GM21367 (cell line): ENCODE results near the gene GDPGP1.

Experiments used
- ATAC-seq: cut with Tn5 transposase; IDR thresholded peaks from one replicate; pipeline ENCODE4 v1.9.1; 2021; ENCODE audit not compliant: unreplicated experiment

Gene GDPGP1

GRCh38 chr15:90203922-90204321 is 30.1 kb upstream of the GDPGP1 start:
- no peak for ATAC-seq

GRCh38 chr15:90205050-90205848 is 28.8 kb upstream of the GDPGP1 start:
- no peak for ATAC-seq

DNA sequence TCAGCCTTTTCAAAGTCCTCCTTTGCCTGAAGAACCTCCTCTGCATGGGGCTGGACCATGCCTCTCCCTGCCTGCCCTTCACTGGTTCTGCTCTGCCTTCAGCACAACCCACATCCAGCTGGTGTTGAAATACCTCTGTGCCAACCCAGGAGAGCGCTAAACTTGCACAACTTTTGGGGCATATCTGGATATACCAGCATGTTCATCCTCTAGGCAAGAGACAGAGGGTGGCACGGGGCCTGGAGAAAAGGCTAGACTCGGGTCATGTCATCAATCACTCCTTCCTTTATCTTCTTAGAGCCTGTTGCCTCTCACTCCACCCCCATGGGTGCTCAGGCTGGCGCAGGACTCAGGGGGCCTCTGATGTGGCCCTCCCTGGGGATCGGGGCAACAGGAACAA is 28.1 kb upstream of the GDPGP1 start:
- no peak for ATAC-seq

GRCh38 chr15:90207252-90207651 is 26.8 kb upstream of the GDPGP1 start:
- ATAC-seq = no peak

GRCh38 chr15:90208356-90208755 is 25.7 kb upstream of the GDPGP1 start:
- no peak for ATAC-seq

- ATAC-seq = no peak
These were observed 24.4 kb upstream of the GDPGP1 start for GRCh38 chr15:90209591-90209990.

- ATAC-seq = no peak
These were observed 23.4 kb upstream of the GDPGP1 start for GRCh38 chr15:90210593-90210992.

DNA sequence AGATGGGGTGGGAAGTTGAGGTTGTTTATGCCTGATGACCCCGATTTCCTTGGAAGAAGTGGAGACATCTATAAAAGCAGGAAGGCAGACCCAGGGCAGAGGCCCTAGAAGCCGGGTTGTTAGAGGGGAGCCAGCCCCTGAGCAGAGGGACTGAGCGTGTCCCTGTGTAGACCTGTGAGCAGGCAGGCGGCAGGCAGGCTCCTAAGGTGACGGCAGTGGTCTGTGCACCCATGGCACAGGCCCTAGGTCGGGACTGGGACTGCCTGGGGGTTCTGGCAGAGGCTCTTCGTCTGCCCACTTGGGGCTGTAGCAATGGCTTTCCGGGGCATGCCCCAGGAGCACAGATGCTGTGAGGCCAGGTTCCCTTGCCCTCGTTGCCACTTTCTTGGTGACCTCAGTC is 23.0 kb upstream of the GDPGP1 start:
- no peak for ATAC-seq

- no peak for ATAC-seq
These were observed 22.4 kb upstream of the GDPGP1 start for GRCh38 chr15:90211440-90212143.

- no peak for ATAC-seq
These were observed 21.5 kb upstream of the GDPGP1 start for GRCh38 chr15:90212221-90213098.

GRCh38 chr15:90213122-90213817 is 20.7 kb upstream of the GDPGP1 start:
- no peak for ATAC-seq

DNA sequence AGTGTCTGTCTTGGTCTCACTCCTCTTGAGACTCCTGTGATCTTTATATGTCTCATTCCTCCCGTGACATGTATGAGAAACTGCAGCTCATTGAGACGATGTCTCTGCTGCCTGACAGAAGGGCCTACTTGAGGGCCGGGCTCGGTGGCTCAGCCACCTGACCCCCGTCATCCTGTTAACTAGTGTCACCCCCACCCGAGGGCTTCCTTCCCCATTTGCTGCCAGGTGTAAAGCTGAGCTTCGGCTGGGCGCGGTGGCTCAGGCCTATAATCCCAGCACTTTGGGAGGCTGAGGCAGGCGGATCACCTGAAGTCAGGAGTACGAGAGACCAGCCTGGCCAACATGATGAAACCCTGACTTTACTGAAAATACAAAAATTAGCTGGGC is 20.2 kb upstream of the GDPGP1 start:
- ATAC-seq = no peak

GRCh38 chr15:90214553-90215196 is 19.3 kb upstream of the GDPGP1 start:
- ATAC-seq = no peak

DNA sequence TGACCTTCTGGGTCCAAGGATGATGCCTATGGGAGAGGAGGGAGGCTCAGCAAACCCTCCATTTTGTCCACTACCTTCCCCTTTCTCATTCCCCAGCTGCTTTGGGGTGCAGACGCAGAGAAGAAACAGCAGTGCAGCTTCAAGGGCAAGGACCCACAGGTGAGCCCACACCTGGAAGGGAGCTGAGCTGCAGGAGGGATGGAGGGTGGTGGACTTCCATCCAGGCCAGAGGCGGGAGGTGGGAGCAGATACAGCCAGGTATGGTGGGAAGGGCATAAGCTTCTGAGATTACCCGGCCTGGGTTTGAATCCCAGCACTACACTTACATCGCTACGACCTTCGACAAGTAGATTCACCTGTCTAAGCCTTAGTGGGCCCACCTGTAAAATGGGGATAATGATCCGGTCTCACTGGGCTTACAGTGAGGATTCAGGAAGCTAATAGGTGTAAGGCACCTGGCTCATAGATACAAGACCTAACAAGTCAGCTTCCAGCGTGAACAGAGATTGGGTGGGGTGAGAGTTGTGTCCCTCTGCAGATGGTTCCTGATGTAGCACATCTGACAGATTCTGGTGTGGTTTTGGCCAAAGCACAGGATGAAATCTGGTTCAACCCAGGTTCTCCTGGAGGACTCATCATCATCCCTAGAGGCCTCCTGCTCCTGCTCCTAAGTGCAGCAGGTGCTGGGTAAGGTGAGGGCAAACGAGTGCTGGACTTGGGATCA is 16.2 kb upstream of the GDPGP1 start:
- ATAC-seq = no peak

DNA sequence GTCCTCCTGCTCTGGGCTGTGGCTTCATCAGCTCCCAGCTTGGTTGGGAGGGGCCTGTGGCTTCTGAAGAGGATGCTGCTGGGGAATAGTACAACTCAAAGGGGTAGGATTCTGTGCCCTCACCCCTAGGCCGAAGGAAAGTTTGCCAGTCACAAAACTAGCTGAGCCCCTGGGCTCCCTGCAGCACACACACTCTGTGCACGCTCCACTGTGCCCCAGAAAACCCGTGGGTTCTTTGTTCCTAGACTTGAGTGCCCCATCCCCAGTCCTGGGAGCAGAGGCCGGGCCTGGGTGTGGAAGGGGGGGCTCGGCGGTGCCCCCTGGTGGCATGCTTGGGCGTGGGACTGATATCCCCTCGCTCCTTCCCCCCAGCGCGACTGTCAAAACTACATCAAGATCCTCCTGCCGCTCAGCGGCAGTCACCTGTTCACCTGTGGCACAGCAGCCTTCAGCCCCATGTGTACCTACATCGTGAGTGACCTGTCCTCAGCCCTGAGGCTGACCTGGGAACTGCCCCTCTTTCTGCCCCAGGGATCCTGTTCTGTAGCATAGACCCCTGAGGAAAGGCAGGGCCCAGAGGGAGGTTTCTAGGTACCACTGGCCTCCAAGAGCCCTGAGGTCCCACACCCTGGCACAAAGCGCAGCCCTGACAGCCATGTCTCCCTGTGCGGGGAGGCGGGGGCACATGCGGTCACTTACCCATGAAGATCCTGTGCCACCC is 14.4 kb upstream of the GDPGP1 start:
- no peak for ATAC-seq

DNA sequence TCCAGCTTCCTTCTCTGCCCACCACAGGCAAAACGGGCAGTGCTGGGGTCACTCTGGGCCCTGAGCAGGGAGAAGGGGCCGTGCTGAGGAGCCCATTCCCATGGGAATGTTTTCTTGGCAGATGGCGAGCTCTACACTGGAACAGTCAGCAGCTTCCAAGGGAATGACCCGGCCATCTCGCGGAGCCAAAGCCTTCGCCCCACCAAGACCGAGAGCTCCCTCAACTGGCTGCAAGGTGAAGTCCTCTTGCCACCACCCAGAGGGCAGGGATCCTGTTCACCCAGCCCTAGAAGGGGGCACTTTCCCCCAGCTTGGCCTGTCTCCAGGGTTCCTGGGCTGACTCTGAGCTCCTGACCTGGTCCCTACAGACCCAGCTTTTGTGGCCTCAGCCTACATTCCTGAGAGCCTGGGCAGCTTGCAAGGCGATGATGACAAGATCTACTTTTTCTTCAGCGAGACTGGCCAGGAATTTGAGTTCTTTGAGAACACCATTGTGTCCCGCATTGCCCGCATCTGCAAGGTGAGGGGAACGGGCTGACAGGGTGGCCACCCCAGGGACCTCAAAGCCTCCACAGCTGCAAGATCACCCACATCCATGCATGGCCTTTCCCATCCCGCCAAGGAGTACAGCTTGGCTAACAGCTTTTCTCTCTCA is 12.6 kb upstream of the GDPGP1 start:
- ATAC-seq = no peak

GRCh38 chr15:90222547-90222946 is 11.5 kb upstream of the GDPGP1 start:
- no peak for ATAC-seq

DNA sequence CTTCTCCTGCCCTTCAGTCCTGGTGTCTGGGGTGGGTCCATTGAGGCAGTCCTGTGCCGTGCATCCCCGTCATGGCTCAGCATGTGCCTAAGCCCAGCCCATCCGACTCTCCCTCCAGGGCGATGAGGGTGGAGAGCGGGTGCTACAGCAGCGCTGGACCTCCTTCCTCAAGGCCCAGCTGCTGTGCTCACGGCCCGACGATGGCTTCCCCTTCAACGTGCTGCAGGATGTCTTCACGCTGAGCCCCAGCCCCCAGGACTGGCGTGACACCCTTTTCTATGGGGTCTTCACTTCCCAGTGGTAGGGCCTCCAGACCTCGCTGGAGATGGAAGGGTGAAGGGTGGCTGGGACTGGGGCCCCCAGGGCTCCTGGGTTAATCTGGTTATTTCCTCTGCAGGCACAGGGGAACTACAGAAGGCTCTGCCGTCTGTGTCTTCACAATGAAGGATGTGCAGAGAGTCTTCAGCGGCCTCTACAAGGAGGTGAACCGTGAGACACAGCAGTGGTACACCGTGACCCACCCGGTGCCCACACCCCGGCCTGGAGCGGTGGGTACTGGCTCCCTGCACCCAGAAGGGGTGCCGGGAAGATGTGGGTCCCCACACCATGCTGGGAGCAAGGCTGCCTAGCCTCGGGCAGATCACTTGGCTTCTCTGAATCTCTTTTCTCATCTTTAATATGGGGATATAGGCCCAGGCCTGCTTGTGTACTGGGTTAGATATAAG is 10.4 kb upstream of the GDPGP1 start:
- ATAC-seq = no peak
